GM12878 (cell line): ENCODE data around the gene GNB5. TPM values are rescaled to one million over a fixed set of nuclear protein-coding genes. Genes with fewer than 3 reads are reported as not detected.

Experiments used
- ATAC-seq: fragments of 200-7000 bp; cut with Tn5 transposase; 3 replicates; pipeline ENCODE4 v1.9.1; 2020; ENCODE audit warnings: mild to moderate bottlenecking, moderate library complexity
- BruUV-seq: library from RNA; stranded (reverse); fragments of 400-500 nt; replicated peaks from 2 replicates; lab custom pipeline; 2021; lab: Mats Ljungman, UMichigan
- CTCF ChIA-PET: fragments of 300-600 bp; sonication (Branson Sonifier 250); formaldehyde crosslinking; extraction: SDS; loops from one replicate; lab custom pipeline; 2021; ENCODE audit warnings: inconsistent platforms; lab: Yijun Ruan, JAX
- POLR2A ChIA-PET: fragments of 350-600 bp; formaldehyde crosslinking; extraction: SDS; loops from one replicate; lab custom pipeline; 2021; ENCODE audit warnings: inconsistent platforms; lab: Charles Lee
- RAD21 ChIA-PET: fragments of 300-600 bp; sonication (Branson Sonifier 250); formaldehyde crosslinking; loops from one replicate; lab custom pipeline; 2023; ENCODE audit warnings: antibody characterized with exemption; ENCODE audit not compliant: unreplicated experiment; lab: Charles Lee
- SMC1A ChIA-PET: fragments of 300-600 bp; sonication (Branson Sonifier 250); formaldehyde crosslinking; loops from one replicate; lab custom pipeline; 2023; ENCODE audit not compliant: unreplicated experiment, uncharacterized antibody; lab: Charles Lee
- DNase-seq: peaks from one replicate; pipeline ENCODE4 v3.0.0-alpha.2; 2011; ENCODE audit warnings: low read depth, low spot score
- FAIRE-seq: peaks from 3 replicates; lab custom pipeline; 2011; peaks lifted over from hg19 to GRCh38; lab: Jason Lieb, UNC
- H2AFZ ChIP-seq: 2 replicates; pipeline ENCODE4 v1.6.0; 2011; ENCODE audit warnings: low read depth, low read length, control low read depth; ENCODE audit not compliant: control insufficient read depth
- H3K27ac ChIP-seq: 2 replicates; pipeline ENCODE4 v1.5.1; 2011; ENCODE audit warnings: control low read depth; ENCODE audit not compliant: control insufficient read depth, insufficient read depth
- H3K27me3 ChIP-seq, 2 experiments: replicated peaks in 1 of 2; 2 replicates each; pipeline versions ENCODE4 v1.6.0 to v1.6.1; 2011; ENCODE audit warnings: low read length in 1 of 2; ENCODE audit not compliant: control insufficient read depth in 2 of 2, insufficient read depth in 2 of 2
- H3K36me3 ChIP-seq, 2 experiments: 2 replicates each; pipeline ENCODE4 v1.5.1; 2011; ENCODE audit warnings: low read length in 1 of 2; ENCODE audit not compliant: control insufficient read depth in 2 of 2, insufficient read depth in 2 of 2
- H3K4me1 ChIP-seq: 2 replicates; pipeline ENCODE4 v1.6.1; 2011; ENCODE audit warnings: mild to moderate bottlenecking, low read length, moderate library complexity, mixed read lengths; ENCODE audit not compliant: control insufficient read depth, insufficient read depth
- H3K4me2 ChIP-seq: 2 replicates; pipeline ENCODE4 v1.6.0; 2011; ENCODE audit warnings: control low read depth; ENCODE audit not compliant: control insufficient read depth, insufficient read depth
- H3K4me3 ChIP-seq: fragments of 200-600 bp; sonication (generic); 2 replicates; pipeline ENCODE4 v1.5.1; 2016
- H3K79me2 ChIP-seq: 2 replicates; pipeline ENCODE4 v1.6.0; 2011; ENCODE audit warnings: low read length; ENCODE audit not compliant: control insufficient read depth, insufficient read depth
- H3K9ac ChIP-seq: 2 replicates; pipeline ENCODE4 v1.8.0; 2011; ENCODE audit warnings: low read length, control low read depth, mixed read lengths; ENCODE audit not compliant: control insufficient read depth, insufficient read depth
- H3K9me3 ChIP-seq: replicated peaks from 3 replicates; pipeline ENCODE4 v1.5.1; 2011; ENCODE audit warnings: mild to moderate bottlenecking, low read length; ENCODE audit not compliant: control insufficient read depth, insufficient read depth
- H4K20me1 ChIP-seq: 2 replicates; pipeline ENCODE4 v1.6.0; 2011; ENCODE audit not compliant: control insufficient read depth, insufficient read depth
- POLR2A ChIP-seq: IDR thresholded peaks from 2 replicates; pipeline ENCODE4 v1.6.1; 2011; ENCODE audit warnings: low read depth, mild to moderate bottlenecking, low read length
- WGBS: methylation state at CpG from one replicate; pipeline ENCODE4 v1.1.6; 2016; ENCODE audit warnings: low lambda C conversion rate; ENCODE audit not compliant: insufficient replicate concordance, insufficient coverage; ENCODE audit errors: missing lambda C conversion rate; 5-methylcytosine and 5-hydroxymethylcytosine counted together
- in situ Hi-C: fragments of 300-500 bp; cut with MboI; formaldehyde crosslinking; loops from 9 replicates; pipeline ENCODE4 v1.14.3; 2018; ENCODE audit warnings: mixed read lengths
- intact Hi-C: fragments of 100-400 bp; cut with micrococcal nuclease; formaldehyde crosslinking; loops from one replicate; pipeline ENCODE4 v1.14.2; 2022; ENCODE audit not compliant: unreplicated experiment
- polyA plus RNA-seq, 11 experiments: library from polyadenylated mRNA; depleted of rRNA in 4 of 11; unstranded in 6 of 11; stranded (reverse) in 5 of 11; fragments of >200 nt; fragmentation: Nextera tagmentation in 4 of 11; fragmentation: Illumina TruSeq in 1 of 11; extraction: Ambion mirVana in 4 of 11; extraction: Trizol in 1 of 11; gene quantifications; 1 replicate in 1 of 11; 2 replicates in 10 of 11; pipeline versions ENCODE4 v1.2.1 to v1.2.3, GENCODE V29; 2011 to 2016; ENCODE audit warnings: inconsistent platforms in 2 of 11, missing spikeins in 2 of 11, low read depth in 1 of 11
- total RNA-seq, 4 experiments: library from RNA; depleted of rRNA in 3 of 4; stranded (reverse); fragments of >200 nt in 3 of 4; fragmentation: Illumina TruSeq in 1 of 4; extraction: Trizol in 1 of 4; gene quantifications; 2 replicates each; pipeline versions ENCODE4 v1.2.1 to v1.2.3, GENCODE V29; 2013 to 2021
- TF ChIP-seq, protein P1 (sequence below): IDR thresholded peaks from 2 replicates; pipeline ENCODE4 v1.6.1; 2012; ENCODE audit warnings: low read length, inconsistent platforms
- TF ChIP-seq, protein P2 (sequence below): fragments of 450-650 bp; IDR thresholded peaks from 2 replicates; pipeline ENCODE4 v1.6.1; 2016; ENCODE audit warnings: mild to moderate bottlenecking
- TF ChIP-seq, protein P3 (sequence below): IDR thresholded peaks from 2 replicates; pipeline ENCODE4 v1.6.1; 2011; ENCODE audit warnings: low read depth, mild to moderate bottlenecking, low read length, moderate library complexity, borderline replicate concordance; ENCODE audit errors: extremely low read depth

The GNB5 gene
- total and polyA plus RNA-seq, 10 of the 15 experiments (the other 5 are each of a cell fraction or from before 2014, with no cell fraction given), result 2.4 to 25.9 (median 15.2) TPM

DNA sequence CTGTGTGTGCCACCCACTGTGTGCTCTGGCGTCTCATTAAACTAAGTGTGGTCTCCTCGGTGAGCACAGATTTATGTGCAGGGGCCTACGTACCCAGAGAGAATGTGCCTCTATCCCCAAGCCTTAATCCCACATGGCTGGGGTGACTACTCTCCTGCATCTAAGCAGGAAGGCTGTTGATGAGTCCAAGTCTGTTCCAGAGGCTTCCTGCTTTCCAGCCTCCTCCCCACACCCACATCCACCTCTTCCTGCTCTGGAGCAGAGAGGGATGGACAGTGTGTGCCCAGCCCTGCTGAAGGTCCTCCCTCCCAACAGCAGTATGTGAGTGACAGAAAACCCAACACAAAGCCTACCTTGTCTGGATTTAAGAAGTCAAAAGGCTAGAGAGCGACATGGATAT lies 39.8 kb downstream of the GNB5 start:
- Histone ChIP-seq H3K36me3 (peaks cover 0 to 7% of the 10 kb centered on the region in 2 experiments; a peak in 2 of 4 replicates), H3K9me3 (no peaks in the 10 kb centered on the region), H3K4me3 (no peak overlapping the region), H3K27ac (no peak overlapping the region), H3K4me2 (no peak overlapping the region), H3K9ac (no peak overlapping the region), H3K79me2 (no peaks in the 10 kb centered on the region), H3K27me3 (no peaks in the 10 kb centered on the region), H4K20me1 (no peaks in the 10 kb centered on the region), H3K4me1 (no peaks in the 10 kb centered on the region; the same call in 1 of the 2 replicates), H2AFZ (no peak overlapping the region)
- DNase-seq (no peak), ATAC-seq (no peak), FAIRE-seq (no peak)
- in situ Hi-C loops (no loop called here), intact Hi-C loops (no loop called here)
- no peak for TF ChIP-seq POLR2A
- TF ChIP-seq, protein P1, sequence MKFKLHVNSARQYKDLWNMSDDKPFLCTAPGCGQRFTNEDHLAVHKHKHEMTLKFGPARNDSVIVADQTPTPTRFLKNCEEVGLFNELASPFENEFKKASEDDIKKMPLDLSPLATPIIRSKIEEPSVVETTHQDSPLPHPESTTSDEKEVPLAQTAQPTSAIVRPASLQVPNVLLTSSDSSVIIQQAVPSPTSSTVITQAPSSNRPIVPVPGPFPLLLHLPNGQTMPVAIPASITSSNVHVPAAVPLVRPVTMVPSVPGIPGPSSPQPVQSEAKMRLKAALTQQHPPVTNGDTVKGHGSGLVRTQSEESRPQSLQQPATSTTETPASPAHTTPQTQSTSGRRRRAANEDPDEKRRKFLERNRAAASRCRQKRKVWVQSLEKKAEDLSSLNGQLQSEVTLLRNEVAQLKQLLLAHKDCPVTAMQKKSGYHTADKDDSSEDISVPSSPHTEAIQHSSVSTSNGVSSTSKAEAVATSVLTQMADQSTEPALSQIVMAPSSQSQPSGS, result no peak
- TF ChIP-seq, protein P2, sequence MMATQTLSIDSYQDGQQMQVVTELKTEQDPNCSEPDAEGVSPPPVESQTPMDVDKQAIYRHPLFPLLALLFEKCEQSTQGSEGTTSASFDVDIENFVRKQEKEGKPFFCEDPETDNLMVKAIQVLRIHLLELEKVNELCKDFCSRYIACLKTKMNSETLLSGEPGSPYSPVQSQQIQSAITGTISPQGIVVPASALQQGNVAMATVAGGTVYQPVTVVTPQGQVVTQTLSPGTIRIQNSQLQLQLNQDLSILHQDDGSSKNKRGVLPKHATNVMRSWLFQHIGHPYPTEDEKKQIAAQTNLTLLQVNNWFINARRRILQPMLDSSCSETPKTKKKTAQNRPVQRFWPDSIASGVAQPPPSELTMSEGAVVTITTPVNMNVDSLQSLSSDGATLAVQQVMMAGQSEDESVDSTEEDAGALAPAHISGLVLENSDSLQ, result no peak
- TF ChIP-seq, protein P3, sequence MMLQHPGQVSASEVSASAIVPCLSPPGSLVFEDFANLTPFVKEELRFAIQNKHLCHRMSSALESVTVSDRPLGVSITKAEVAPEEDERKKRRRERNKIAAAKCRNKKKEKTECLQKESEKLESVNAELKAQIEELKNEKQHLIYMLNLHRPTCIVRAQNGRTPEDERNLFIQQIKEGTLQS, result no peak
- 75% methylated on average over 4 of the region's 4 CpGs for WGBS
- no TSS peak for BruUV-seq
- RAD21 ChIA-PET, result no interaction called here
- SMC1A ChIA-PET, result no interaction called here
- POLR2A ChIA-PET, result no interaction called here
- CTCF ChIA-PET, result interaction anchor here (1.1 kb wide), 1 partner anchor 9 kb away, joined by 3 read pairs; no protein-coding TSS in a partner anchor
